Adipocyte (in vitro differentiated cells): ENCODE results near the gene POMP.

ENCODE experiments used
- DNase-seq: peaks from one replicate; pipeline ENCODE4 v3.0.0-alpha.2; 2015; ENCODE audit warnings: low read depth
- H3K27me3 ChIP-seq: replicated peaks from 2 replicates; pipeline ENCODE4 v1.7.0; 2013; ENCODE audit warnings: mild to moderate bottlenecking, low read length, moderate library complexity; ENCODE audit not compliant: control insufficient read depth, insufficient read depth
- H3K36me3 ChIP-seq: 2 replicates; pipeline ENCODE4 v1.7.0; 2013; ENCODE audit warnings: low read length, mild to moderate bottlenecking, moderate library complexity; ENCODE audit not compliant: control insufficient read depth, insufficient read depth, severe bottlenecking
- H3K4me1 ChIP-seq: 2 replicates; pipeline ENCODE4 v1.7.0; 2013; ENCODE audit warnings: mild to moderate bottlenecking, low read length, moderate library complexity; ENCODE audit not compliant: control insufficient read depth, insufficient read depth
- H3K4me3 ChIP-seq: 2 replicates; pipeline ENCODE4 v1.7.0; 2013; ENCODE audit warnings: mild to moderate bottlenecking, low read length, moderate library complexity
- H3K9ac ChIP-seq: 2 replicates; pipeline ENCODE4 v1.7.0; 2013; ENCODE audit warnings: mild to moderate bottlenecking, low read length, moderate library complexity
- H3K9me3 ChIP-seq: 2 replicates; pipeline ENCODE4 v1.7.0; 2013; ENCODE audit warnings: mild to moderate bottlenecking, low read length, moderate library complexity; ENCODE audit not compliant: control insufficient read depth

POMP gene

GRCh38 chr13:28622286-28622685 is 36.6 kb upstream of the POMP start:
- no peak overlapping the region for H3K9ac ChIP-seq
- H3K27me3 ChIP-seq: peaks cover 6% of the 10 kb centered on the region
- H3K4me1 ChIP-seq: peaks cover 12% of the 10 kb centered on the region
- H3K9me3 ChIP-seq: no peaks in the 10 kb centered on the region
- H3K4me3 ChIP-seq: no peak overlapping the region
- H3K36me3 ChIP-seq: no peaks in the 10 kb centered on the region
- DNase-seq: no peak

DNA sequence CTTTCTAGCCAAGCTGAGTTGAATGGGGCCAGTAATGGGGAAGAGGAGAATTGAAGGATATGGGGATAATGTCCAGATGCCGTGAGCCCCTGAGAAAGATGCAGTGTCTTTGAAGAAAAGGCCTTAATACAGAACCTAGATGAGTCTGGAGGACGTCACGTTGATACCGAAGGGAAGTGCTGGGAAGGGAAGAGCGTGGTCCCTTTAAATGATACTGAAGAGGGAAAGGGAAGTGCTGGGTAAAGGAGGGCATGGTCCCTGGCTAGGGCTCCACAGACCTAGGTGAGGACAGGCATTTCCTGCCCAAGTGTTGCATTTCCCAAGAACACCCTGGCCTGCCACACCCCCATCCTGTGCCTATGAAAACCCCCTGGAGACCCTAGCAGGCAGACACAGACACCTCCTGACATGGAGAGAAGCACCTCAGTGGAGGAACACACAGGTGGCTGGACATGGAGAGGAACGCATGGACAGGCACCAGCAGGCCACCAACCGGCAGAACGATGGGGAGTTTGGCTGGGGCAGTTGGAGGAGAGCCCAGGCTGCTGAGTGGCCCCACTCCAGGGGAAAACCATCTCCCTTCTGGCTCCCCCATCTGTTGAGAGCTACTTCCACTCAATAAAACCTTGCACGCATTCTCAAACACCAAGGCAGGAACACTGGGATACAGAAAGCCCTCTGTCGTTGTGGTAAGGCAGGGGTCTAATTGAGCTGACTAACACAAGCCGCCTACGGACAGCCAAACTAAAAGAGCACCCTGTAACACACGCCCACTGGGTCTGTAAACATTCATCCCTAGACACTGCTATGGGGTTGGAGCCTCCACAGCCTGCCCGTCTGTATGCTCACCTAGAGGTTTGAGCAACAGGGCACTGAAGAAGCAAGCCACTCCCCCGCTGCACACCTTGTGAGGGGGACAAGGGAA is 34.9 kb upstream of the POMP start:
- Histone ChIP-seq H3K27me3 (peaks cover 10% of the 10 kb centered on the region), H3K4me1 (peaks cover 12% of the 10 kb centered on the region), H3K4me3 (no peak overlapping the region), H3K36me3 (no peaks in the 10 kb centered on the region), H3K9me3 (no peaks in the 10 kb centered on the region), H3K9ac (no peak overlapping the region)
- DNase-seq: no peak

DNA sequence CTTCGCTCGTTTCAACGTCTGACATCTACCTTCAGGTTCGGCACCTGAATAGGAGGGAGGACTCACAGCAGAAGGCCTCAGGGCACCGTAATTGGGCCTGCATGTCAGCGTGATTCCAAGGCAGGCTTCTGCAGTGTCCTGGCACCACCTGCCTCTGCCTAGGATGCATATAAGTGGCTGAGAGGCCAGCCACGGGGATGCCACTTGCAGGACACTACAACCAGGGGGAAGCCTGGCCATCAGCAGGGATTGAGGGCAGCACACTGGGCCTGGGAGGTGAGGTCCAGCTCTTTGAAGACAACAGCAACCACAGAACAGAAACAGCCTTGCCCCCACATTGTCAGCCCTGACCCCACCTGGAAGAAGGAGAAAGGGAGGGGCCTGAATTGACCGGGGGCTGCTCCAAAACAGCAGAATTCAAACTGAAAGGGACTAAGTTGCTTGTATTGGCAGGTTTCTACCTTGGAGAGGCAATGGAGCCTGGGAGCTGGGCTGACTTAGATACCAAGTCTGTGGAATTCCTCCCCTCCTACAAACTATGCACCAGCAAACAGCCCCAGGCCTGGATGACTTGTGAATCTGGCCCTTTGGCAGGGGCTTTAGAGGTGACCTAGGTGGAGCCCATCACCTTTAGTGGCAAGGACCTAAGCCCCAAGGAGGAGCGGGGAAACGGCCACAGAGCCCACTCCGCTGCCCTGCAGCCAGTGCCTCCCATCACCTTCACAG is 34.1 kb upstream of the POMP start:
- Histone ChIP-seq H3K9me3 (no peaks in the 10 kb centered on the region), H3K27me3 (peaks cover 10% of the 10 kb centered on the region), H3K4me1 (peaks cover 12% of the 10 kb centered on the region), H3K9ac (no peak overlapping the region), H3K4me3 (no peak overlapping the region), H3K36me3 (no peaks in the 10 kb centered on the region)
- no peak for DNase-seq

DNA sequence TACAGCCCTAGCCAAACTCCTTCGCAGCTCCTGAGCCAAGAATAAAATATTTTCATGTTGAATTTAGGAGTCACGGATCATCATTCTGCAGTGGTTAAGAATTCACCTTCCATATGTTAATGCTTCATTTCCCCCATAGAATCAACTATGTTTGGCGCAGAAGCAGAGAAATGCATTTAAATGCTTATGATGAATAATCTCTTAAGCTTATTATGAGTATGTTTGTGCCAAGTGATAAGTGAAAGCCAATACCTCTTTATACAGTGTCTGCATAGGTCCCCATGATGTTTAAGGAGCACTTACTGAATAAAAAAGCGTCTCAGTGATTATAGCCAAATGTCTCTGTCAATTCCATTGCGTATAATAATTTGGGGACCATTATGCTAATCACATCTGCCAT is 32.7 kb upstream of the POMP start:
- Histone ChIP-seq H3K27me3 (peaks cover 10% of the 10 kb centered on the region), H3K4me3 (no peak overlapping the region)
- DNase-seq: no peak

GRCh38 chr13:28628241-28628640 is 30.7 kb upstream of the POMP start:
- Histone ChIP-seq H3K9me3 (no peaks in the 10 kb centered on the region), H3K9ac (no peak overlapping the region)
- DNase-seq: no peak

More for the DNA sequence above, 32.7 kb upstream of the POMP start:
- Histone ChIP-seq H3K9ac (no peak overlapping the region), H3K4me1 (peaks cover 10% of the 10 kb centered on the region), H3K9me3 (no peaks in the 10 kb centered on the region), H3K36me3 (no peaks in the 10 kb centered on the region)

DNA sequence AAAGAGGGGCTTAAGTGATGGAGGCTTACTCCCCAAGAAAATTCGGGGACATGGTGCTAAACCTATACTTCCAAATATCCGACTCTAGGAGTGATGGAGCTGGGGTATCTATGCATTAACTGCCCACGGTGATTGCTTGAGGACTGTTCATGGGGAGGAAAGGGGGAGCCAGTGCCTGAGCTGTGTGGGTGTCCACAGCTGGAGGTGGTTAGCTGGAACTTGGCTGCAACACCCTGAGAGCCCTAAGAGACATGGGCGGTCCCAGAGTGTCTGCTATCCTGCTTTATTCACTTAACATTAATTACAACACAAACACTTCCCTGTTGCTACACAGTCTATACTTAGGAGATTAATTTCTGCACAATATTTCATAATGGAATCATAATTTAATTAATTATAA is 28.1 kb upstream of the POMP start:
- DNase-seq: no peak
- no peak overlapping the region for H3K9ac ChIP-seq
- H3K4me3 ChIP-seq: no peak overlapping the region
- H3K36me3 ChIP-seq: no peaks in the 10 kb centered on the region
- H3K4me1 ChIP-seq: peaks cover 11% of the 10 kb centered on the region
- peaks cover 7% of the 10 kb centered on the region for H3K27me3 ChIP-seq
- H3K9me3 ChIP-seq: no peaks in the 10 kb centered on the region

More at GRCh38 chr13:28628241-28628640, 30.7 kb upstream of the POMP start:
- Histone ChIP-seq H3K4me3 (no peak overlapping the region), H3K36me3 (no peaks in the 10 kb centered on the region), H3K27me3 (peaks cover 10% of the 10 kb centered on the region), H3K4me1 (peaks cover 7% of the 10 kb centered on the region)

DNA sequence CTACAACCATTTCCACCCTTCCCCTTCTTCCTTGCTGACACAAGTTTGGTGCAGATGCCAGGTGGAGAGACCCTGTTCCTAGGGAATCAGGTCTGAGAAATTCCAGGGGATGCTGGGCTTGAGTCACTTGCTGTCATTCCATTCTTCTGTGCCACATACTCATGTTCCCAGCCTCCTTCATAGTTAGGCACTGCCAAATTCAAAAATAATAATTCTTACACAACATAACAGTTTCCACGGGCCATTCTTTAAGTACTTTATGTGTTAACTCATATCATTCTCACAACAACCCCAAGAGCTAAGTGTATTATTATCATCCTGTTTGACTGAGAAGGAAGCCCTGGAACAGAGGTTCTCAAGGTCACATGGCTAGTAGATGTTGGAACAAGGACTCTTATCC is 27.1 kb upstream of the POMP start:
- H3K27me3 ChIP-seq: peaks cover 7% of the 10 kb centered on the region

DNA sequence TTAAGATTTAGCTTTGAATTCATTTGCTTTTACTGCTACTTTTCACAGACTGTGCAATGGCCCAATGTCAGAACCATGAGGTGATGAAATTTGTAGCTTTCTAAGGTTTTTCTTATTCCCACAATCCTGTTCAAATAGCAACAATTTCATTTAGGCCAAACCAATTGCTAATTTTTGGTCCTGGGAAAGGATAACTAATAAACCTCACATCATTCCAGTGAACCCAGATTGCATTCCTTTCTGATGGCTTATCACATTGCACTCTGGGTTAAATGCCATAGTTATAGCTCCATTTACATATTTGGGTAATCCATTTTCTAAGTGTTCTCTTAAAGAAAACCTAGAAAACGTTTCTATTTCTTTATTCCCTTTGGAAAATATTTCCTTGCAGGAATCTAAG is 22.9 kb upstream of the POMP start:
- Histone ChIP-seq H3K4me3 (no peak overlapping the region), H3K9me3 (no peaks in the 10 kb centered on the region), H3K9ac (no peak overlapping the region), H3K4me1 (peaks cover 15% of the 10 kb centered on the region), H3K27me3 (no peaks in the 10 kb centered on the region), H3K36me3 (no peaks in the 10 kb centered on the region)
- peak; percentile 53 for DNase-seq

More for the DNA sequence above, 27.1 kb upstream of the POMP start:
- no peaks in the 10 kb centered on the region for H3K36me3 ChIP-seq
- H3K4me1 ChIP-seq: peaks cover 18% of the 10 kb centered on the region
- no peak overlapping the region for H3K9ac ChIP-seq
- no peak for DNase-seq
- H3K9me3 ChIP-seq: no peaks in the 10 kb centered on the region
- no peak overlapping the region for H3K4me3 ChIP-seq

GRCh38 chr13:28636677-28637317 is 22.1 kb upstream of the POMP start:
- no peak overlapping the region for H3K4me3 ChIP-seq
- H3K9ac ChIP-seq: no peak overlapping the region
- H3K36me3 ChIP-seq: no peaks in the 10 kb centered on the region
- no peaks in the 10 kb centered on the region for H3K9me3 ChIP-seq
- H3K4me1 ChIP-seq: peaks cover 11% of the 10 kb centered on the region
- DNase-seq: peak; percentile 87
- no peaks in the 10 kb centered on the region for H3K27me3 ChIP-seq

DNA sequence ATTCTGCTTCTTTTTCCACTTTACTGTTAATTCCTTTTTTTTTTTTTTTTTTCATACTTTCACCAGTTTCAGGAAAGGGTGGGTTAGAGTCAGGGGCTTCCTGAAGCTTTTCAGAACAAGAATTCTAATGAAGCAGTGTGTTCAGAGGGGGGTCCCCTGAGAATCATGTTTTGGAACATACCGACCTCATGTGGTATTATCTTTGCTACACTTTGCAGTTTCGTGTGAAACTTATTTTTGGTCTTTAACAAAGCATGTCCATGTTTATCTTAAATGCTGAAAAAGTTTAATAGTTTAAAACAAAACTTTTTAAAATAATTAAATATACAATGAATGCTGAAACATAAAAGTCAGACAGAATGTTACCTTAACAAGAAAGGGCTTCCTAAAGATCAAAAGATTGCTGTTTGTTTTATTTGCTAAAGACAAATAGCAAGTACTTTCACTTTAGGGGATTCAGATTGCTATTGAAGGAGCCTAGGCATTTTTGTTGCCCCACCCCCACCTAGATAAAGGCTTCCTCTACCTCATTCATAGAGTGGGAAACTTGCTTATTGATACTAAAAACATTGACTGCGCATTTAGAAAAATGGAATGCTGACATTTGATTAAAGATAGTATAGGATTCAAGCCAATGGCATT is 21.1 kb upstream of the POMP start:
- no peak overlapping the region for H3K9ac ChIP-seq
- no peaks in the 10 kb centered on the region for H3K9me3 ChIP-seq
- H3K36me3 ChIP-seq: no peaks in the 10 kb centered on the region
- DNase-seq: peak; percentile 43
- peaks cover 11% of the 10 kb centered on the region for H3K4me1 ChIP-seq
- no peak overlapping the region for H3K4me3 ChIP-seq
- H3K27me3 ChIP-seq: no peaks in the 10 kb centered on the region

DNA sequence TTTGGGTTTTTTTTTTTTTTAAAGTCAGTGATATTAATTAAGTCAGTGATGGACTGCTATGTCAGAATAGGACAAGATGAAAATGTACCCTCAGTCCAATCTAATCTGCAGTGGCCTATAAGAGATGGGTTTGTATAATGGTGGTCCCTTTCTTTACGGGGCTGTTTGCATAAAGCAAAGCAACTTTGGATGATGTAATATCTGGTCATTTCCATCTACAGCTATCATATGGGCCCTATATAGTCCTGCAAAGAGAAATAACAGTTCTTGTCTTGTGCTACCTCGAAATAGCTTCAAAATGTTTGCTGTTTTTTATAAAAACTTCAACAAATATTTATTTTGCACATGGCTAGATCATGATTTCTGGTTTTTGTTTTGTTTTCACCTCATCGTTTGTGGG is 20.2 kb upstream of the POMP start:
- Histone ChIP-seq H3K27me3 (no peaks in the 10 kb centered on the region), H3K4me1 (peaks cover 11% of the 10 kb centered on the region), H3K9me3 (no peaks in the 10 kb centered on the region), H3K4me3 (no peak overlapping the region), H3K36me3 (no peaks in the 10 kb centered on the region), H3K9ac (no peak overlapping the region)
- no peak for DNase-seq
